G401.6 (cell line): ENCODE measurements around the gene MED12.

Source experiments
- FAIRE-seq: peaks from 2 replicates; lab custom pipeline; 2012; peaks lifted over from hg19 to GRCh38; lab: Jason Lieb, UNC

The MED12 gene

DNA sequence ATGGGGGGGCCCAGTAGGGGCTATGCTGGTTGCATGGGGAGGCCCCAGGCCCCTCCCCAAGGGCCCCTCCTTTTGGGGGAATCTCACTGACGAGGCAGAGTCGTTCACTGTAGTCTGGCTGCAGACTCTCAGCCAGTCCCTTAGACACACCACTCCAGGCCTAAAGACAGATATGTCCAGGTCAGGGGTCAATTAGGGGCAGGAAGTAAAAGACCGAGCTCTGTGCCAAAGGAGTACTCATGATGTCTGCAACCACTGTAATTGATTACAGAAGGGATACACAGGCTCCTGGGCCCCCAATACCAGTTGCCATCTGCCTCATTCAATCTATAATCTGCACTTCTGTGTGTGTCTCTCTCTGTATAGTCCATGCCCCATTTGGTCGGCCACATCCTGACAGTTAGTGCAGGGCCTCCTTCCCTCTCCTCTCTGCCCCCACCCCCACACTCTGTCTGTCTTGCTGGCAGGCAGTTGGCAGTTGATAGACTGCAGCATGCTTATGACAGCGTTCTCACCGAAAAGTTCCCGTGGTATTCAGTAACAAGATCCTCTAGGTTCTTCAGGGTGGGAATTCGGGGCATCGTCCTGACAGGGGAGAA lies 10.5 kb upstream of the MED12 start:
- FAIRE-seq: no peak

DNA sequence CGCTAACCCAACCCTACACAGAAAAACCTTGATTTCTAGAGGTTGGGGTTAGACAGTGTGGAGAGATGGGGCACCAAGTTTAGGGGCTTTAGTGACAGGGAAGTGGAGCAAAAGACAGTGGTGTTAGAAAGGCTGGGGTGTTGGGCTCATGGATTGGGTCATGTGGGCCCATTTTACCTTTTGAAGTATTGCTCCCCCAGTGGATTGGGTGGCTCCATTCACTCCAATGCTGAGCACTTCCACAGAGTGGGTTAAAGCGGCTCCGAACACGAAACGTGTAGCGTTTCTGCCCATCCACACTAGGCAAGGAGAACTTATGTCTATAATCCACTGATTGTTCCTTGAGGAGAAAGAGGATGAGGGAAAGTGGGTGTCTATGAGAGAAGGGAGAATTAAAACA lies 9.3 kb upstream of the MED12 start:
- no peak for FAIRE-seq

DNA sequence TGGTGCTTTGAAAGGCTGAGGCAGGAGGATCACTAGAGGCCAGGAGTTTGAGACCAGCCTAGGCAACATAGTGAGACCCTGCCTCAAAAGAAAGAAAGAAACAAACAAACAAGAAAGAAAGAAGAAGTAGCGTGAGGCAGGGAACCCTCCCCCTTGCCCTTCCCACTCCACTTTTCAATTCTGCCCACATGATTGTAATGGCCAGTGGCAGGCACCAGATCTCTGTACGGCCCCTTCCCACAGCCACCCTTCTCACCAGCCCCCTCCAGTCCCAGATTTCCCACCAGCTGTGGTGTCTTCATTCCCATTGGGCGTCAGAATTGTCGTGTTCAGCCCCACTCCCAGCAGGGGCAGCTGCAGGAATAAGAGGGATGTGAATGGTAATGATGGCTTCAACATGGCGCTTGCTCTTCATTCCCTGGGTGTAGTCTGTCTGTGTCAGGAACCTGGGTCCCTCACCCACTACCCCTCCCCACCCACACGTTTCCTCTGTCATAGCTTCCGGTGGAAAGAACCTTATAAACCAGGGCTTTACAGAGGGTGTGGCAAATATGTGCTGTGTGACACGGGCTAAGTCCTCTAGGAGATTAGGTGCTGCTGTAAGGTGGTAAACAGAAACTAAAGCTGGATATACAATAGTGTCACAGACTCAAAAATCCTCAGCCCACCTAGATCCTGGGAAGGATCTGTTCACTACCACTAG lies 7.1 kb upstream of the MED12 start, which contains the start of gene IL2RG:
Gene IL2RG, minus strand, starts transcription at position 437 of the 703 bp plus-strand sequence. Its CDS starts 38 bp downstream, at position 399.
- no peak for FAIRE-seq

DNA sequence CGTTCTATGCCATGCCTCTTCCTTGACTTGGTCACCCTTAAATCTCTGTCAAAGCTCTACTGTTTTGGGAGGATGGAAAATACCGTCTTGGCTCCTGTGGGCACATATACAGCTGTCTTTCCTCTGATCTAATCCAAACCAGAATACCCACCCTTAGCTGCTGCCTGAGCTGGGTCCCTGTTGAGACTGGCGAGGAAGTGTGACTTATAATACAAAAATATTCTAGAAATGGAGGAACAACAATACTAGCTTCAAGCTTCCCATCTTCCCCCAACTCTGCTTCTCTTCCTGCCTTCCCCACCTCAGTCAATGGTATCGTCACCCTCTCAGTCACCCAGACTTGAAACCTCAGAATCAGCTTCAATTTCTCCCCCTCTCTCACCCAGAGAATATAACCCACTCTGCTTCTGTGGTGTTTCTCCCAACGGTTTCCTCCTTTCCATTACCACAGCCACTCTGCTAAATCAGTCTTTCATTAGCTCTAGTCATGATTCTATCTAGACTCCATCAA lies 6.4 kb upstream of the MED12 start:
- no peak for FAIRE-seq

DNA sequence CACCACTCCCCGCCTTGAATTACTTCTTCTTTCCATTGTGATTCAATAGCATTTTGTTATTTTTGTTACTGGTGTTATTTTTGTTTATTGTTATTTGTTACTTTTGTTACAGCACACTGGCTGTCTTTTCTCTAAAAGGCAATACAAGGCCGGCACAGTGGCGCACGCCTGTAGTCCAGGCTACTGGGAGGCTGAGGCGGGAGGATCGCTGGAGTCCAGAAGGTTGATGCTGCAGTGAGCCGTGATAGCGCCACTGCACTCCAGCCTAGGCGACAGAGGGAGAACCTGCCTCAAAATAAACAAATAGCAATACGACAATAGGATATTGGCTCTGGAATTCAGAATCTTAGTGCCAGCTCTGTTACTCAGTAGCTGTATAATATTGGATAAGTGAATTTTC lies 1.0 kb upstream of the MED12 start:
- FAIRE-seq: no peak

DNA sequence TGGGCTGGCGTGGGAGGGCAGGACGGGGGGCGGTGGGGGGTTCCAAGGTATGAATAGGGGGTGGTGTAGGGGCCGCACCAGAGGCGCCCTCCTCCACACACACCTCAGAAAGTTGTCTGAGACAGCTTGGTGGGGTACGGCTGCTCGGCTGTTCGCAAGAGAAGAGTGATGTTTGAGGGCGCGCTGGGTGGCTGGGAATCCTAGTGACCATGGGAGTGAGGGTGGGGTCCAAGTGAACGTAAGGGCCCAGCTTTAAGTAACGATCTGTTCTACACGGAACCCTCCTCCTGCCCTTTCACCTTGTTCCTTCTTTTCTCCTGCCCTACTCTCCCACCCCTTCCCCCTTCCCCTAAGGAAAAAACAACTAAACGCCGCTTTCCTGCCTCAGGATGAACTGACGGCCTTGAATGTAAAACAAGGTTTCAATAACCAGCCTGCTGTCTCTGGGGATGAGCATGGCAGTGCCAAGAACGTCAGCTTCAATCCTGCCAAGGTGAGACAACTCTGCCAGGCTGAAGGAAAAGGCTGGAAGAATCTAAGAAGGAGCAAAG lies 664 bp downstream of the MED12 start:
- FAIRE-seq: no peak

DNA sequence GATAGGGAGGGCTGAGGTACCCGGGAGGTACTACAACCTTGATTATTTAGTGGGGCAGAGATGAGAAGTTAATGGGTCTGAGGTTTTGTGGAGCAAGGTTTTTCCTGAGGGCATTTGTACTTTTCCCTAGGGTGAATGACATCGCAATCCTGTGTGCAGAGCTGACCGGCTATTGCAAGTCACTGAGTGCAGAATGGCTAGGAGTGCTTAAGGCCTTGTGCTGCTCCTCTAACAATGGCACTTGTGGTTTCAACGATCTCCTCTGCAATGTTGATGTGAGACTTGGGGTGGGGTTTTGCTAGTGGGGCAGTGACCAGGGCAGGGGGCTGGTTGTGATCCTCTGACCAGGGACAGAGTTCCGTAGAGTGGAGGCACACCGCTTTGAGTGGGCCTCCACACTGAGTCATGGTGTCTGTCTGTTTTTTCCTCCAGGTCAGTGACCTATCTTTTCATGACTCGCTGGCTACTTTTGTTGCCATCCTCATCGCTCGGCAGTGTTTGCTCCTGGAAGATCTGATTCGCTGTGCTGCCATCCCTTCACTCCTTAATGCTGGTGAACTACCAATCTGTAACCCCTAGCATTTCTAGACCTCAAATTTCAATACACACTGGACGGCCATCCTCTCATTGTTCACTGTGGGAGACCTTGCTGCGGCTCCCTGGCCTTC lies 9.9 kb downstream of the MED12 start:
- no peak for FAIRE-seq

DNA sequence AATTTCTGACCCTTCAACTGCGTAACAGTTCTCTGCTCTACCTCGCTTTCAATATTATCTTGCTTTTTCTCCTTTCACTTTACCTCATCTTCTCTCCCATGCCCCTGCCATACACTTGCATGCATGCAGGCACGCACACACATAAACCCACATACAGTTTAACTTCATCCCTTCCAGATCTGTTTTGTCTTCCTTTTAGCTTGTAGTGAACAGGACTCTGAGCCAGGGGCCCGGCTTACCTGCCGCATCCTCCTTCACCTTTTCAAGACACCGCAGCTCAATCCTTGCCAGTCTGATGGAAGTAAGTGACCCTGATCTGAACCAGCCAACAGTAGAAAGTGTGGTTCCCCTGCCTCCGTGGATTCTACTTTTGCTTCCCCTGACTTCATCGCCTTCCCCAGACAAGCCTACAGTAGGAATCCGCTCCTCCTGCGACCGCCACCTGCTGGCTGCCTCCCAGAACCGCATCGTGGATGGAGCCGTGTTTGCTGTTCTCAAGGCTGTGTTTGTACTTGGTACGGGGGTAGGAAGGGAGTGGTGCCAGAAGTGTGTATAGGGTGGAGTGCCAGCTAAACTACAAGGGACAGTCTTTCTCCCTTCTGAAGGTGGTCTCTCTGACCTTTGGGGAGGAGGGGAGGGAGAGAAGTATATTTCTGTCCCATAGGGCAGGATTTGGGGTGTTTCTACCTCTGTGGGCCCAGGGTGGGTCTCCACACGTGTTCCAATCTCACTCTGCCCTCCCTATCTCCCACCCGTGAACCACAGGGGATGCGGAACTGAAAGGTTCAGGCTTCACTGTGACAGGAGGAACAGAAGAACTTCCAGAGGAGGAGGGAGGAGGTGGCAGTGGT lies 10.7 kb downstream of the MED12 start:
- no peak for FAIRE-seq

DNA sequence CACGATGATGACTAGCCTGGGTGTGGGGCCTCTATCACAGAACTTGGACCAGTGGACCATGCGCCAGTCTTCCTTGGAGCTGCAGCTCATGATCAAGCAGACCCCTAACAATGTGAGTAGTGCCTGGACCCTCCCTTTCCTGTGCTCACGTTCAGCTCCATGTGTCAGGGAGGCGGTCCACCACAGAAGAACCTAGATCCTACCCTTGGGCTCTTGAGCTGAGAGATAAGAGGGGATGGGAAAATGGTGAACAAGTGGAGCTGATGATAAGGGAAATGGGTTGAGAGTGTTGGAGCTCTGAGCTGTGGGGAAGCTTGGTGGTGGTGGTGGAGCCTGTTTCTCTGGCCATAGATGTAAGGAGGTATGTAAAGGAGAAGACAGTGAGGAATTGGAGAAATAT lies 13.1 kb downstream of the MED12 start:
- FAIRE-seq: no peak

DNA sequence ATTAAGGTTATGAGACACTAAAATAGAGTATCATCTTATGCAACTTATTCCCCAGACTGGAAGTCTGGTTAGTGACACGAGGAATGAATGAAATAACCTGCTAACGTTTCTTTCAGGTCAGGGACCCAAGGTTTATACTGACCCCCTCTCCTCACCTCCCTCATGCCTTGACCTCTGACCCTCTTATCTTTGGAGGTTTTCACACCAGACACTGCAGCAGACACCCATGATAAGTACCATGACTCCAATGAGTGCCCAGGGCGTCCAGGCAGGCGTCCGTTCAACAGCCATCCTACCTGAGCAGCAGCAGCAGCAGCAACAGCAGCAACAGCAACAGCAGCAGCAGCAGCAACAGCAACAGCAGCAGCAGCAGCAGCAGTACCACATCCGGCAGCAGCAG lies 22.0 kb downstream of the MED12 start:
- FAIRE-seq: no peak

DNA sequence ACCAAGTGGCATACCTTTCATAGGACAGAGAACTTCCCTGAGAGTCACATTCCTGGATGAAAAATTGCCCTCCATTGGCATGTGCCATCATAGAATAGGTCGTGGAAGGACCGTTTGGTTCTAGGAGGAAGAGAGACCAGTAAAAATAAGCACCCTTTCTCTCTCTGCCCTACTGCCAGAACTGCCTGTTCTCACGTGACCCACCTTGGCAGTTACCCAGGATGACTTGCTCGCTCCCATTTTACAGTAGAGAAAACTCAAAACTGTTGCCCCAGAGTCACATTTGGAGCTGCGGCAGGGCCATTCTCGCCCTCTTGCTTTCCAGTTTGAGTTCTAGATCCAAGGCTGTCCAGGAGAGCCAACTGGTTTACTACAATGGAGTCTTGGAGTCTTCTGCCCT lies 25.1 kb downstream of the MED12 start:
- no peak for FAIRE-seq

DNA sequence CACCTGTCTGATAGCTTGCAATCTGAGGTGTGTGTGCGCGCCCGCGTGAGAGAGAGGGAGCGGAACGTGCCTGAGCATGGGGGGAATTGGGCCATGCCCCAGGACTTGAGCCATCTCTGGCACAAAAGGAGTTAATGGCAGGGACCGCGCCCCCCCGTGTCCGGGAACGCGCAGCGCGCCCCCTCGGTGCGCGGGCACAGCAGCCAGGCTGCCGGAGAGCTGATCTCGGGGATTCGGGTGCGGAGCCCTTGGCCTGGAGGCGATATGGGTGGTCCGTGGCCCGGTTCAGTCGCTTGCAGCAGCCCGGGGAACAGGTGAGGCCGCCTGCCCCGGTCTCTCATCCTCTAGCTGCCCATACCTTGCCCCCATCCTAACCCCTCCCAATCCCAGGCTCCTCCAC lies 26.3 kb downstream of the MED12 start, which contains the start of gene NLGN3:
Gene NLGN3, plus strand, starts transcription at position 191 of the 400 bp plus-strand sequence. CDS start 2,909 bp downstream, outside the sequence.
- no peak for FAIRE-seq

DNA sequence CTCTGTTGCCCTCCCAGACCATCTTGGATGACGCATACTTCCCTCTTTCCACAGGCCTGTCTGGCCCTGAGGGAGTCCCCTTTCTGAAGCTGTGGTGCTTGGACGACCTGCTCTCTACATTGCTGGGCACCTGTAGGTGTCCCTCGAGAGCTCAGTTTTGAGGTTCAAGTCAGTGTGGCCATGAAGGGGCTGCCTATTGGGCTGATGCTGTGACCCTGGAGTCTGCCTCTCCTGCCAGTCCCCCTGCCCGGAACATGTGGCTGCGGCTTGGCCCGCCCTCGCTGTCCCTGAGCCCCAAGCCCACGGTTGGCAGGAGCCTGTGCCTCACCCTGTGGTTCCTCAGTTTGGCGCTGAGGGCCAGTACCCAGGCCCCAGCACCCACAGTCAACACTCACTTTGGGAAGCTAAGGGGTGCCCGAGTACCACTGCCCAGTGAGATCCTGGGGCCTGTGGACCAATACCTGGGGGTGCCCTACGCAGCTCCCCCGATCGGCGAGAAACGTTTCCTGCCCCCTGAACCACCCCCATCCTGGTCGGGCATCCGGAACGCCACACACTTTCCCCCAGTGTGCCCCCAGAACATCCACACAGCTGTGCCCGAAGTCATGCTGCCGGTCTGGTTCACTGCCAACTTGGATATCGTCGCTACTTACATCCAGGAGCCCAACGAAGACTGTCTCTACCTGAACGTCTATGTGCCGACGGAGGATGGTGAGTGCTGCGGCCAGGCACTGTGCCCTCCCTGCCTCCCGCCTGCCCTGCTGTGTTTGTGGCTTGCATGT lies 29.3 kb downstream of the MED12 start:
- no peak for FAIRE-seq

DNA sequence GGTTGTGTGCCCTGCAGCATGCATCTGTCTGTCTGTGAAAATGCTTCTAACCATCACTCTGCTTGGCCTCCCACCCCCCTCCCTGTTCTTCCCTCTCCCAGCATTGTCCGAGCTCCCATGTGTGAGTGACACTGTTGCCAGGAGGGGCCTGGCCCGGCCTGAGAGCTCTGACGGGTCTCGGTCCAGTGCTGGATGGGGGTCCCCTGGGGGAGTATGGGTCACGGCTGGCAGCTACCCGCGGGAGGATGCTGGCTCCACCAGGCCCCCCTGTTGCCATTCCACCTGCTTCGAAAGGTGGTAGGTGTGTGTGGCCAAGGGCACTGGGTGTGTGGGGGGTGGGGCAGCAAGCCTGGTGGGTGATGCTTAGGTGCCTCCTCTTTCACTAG lies 29.9 kb downstream of the MED12 start:
- no peak for FAIRE-seq

DNA sequence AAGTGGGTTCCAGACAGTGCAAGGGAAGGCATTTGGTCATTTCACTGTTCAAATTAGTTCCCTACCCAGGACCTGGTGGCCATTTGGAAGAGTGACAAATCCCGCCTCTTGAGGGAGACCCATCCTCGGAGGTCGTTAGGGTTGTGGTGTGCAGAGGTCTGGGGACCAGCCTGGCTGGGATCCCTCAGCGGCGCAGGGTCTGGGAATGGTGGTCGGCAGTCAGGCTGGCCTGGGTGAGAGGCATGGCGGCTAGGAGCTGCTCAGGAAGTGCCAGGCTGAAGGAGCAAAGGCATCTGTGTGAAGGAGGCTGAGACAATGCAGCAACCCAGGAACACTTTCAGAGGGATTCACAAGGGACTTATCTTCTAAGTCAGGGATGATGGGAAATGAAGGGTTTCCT lies 33.0 kb downstream of the MED12 start:
- FAIRE-seq: no peak

DNA sequence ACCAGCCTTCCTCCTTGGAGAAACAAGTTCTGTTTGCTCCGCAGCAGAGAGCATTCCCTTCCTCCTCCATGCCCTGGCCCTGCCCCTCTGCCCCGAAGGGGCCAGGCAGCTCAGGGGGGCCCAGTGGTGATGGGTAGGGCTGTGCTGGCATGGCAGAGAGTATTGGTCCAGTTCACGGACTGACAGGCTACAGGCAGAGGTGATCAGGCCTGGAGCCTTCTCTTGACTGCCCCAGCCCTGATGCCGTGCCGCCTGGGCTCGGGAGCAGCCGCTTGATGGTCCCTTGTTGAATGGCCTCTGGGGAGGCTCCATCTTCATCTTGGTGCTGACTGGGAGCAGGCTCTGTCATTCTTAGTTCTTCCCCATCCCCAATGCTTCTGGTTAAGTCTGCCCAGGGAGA lies 35.8 kb downstream of the MED12 start:
- no peak for FAIRE-seq

DNA sequence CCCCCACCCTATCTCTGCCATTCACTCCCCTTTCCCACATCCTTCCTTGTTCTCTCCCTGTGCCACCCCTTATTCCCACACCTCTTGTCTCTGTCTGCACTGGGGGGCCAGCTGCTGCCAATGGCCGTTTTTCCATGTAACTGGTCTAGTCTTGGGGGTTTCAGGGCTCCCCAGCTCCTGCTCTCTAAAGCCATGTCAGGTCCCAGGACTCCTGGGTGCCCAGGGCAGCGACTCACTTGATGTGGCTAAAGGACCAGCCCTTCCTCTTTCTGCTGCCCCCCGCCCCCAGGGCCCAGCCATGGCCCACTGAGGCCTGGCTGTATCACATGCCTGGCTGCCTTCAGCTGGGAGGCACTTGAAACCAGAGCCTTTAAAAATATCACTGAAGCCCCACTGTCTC lies 36.2 kb downstream of the MED12 start:
- FAIRE-seq: no peak

DNA sequence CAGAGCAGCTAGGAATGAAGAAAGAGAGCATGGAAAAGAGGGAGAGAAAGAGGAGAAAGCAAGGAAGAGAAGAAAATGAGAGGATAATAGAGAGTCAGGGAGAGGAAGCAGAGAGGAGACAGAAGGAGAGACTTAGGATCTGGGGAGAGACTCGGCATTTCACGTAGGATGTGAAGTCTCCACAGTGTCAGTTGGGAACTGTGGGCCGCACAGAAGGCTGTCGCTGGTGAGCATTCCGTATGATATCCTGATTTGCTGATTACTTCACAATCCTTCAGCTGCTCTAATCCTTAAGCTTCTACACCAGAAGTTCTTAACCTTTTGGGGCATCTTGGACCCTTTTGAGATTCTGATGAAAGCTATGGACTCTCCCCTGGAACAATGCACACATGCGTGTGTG lies 40.2 kb downstream of the MED12 start:
- FAIRE-seq: no peak

DNA sequence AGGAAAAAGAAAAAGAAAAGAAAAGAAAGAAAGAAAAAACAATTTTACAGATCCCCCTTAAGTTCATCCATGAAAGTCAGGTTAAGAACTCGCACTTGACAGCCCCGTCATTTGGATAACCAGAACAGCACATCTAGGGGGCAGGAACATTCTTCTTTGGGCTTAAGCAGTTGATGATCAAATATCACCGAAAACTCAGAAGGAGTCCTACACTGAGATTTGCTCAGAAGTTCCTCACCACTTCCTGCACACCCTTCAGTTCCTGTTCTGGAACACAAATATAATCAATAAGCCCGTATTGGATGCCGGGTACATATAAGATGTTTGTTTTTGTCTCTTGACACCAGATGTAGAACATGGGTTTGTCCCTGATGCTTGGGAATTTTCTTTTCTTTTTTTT lies 40.9 kb downstream of the MED12 start:
- FAIRE-seq: no peak

DNA sequence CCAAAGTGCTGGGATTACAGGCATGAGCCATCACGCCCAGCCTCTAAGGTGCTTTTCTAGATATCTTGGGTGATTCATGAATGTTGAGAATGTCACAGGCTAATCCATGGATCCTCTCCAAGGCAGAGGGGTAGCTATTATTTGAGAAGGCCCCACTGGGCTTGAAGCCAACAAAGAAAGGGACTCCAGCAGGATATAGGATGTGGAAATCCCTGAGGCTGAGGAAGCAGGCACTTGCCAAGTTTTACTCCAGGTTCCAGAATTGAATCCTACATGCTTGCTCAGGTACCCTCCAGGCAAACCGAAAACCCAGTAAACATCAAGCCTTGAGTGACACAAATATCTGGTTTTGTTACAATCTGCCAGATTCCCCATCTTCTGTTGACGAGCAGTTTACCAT lies 42.1 kb downstream of the MED12 start:
- FAIRE-seq: no peak

DNA sequence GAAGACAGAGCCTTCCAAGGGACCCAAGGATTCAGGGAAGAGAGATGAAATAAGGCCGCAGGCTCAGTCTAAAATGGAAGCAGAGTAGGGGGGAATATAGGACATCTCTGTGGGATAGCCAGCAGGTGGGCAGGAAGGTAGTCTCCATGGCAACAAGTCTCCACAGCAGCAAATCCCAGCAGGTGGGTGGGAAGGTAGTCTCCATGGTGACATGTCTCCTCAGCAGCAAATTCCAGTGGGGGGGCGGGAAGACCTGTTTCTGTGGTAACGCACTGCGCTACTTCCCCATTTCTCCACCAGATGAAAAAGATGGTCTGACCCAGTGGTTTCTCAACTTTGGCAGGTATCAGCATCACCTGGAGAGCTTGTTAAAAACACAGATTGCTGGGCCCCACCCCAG lies 44.6 kb downstream of the MED12 start:
- FAIRE-seq: no peak
